ENCODE data around the gene CFAP74. TPM values are rescaled to one million over a fixed set of nuclear protein-coding genes. Genes with fewer than 3 reads are reported as not detected.

The CFAP74 gene
- total and polyA plus RNA-seq, 5 donors from 2014 or later: not detected

DNA sequence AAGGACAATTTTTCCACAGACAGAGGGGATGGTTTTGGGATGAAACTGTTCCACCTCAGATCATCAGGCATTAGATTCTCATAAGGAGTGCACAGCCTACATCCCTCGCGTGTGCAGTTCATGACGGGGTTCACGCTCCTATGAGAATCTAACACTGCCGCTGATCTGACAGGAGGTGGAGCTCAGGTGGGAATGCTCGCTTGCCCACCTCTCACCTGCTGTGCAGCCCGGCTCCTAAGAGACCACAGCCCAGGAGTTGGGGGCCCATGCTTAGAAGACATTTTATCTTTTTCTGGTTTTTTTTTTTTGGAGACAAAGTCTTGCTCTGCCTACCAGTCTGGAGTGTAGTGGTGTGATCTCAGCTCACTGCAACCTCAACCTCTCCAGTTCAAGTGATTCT lies 128.7 kb downstream of the CFAP74 start:
- H3K4me3 ChIP-seq (ENCODE audit: low read depth, low read length): no peak overlapping the region
- H3K27ac ChIP-seq (ENCODE audit: insufficient read depth, low read length, poor library complexity, severe bottlenecking): no peak overlapping the region
- Mint-ChIP-seq H3K9me3 (peaks cover 0 to 2% (median 0%) of the 10 kb centered on the region in 7 donors), H3K27ac (peak overlapping the region in 1 of 3 donors; percentile 87), H3K36me3 (peaks cover 21% of the 10 kb centered on the region), H3K4me3 (no peak overlapping the region), H3K27me3 (no peaks in the 10 kb centered on the region), H3K4me1 (peaks cover 39 to 93% (median 70%) of the 10 kb centered on the region in 4 donors)
- H3K27me3 ChIP-seq (ENCODE audit: control insufficient read depth, insufficient read depth, low read length): no peaks in the 10 kb centered on the region
- ATAC-seq (ENCODE audit: low read depth in 2 of 2): no peak
- H3K36me3 ChIP-seq (ENCODE audit: control insufficient read depth, insufficient read depth, low read length): peaks cover 32% of the 10 kb centered on the region
- H3K9me3 ChIP-seq (ENCODE audit: control insufficient read depth in 2 of 2, low read length in 2 of 2): no peaks in the 10 kb centered on the region
- DNase-seq: no peak
- peaks cover 63% of the 10 kb centered on the region for H3K4me1 ChIP-seq (ENCODE audit: control insufficient read depth, insufficient read depth, low read length, poor library complexity, severe bottlenecking)

DNA sequence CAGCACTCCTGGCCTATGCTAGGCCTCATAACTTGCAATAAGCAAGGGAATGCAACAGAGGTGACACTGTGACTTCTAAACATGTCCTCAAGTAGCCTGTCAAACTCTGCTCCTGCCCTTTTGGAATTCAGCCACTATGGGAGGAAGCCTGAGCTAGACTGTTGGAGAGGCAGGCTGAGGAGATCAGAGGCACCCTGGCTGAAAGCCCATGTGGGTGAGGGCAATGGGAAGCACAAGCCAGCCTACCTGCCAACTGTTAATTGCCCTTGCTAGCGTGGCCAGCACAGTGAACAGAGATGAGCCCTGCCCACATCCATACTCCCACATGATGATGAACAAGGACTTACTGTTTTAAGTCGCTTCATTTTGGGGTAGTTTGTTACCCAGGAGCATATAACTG lies 130.4 kb downstream of the CFAP74 start:
- no peaks in the 10 kb centered on the region for H3K9me3 ChIP-seq (ENCODE audit: control insufficient read depth in 2 of 2, low read length in 2 of 2)
- peak overlapping the region in 2 of 4 donors; percentile 44 to 62 for H3K4me3 Mint-ChIP-seq
- no peaks in the 10 kb centered on the region for H3K27me3 Mint-ChIP-seq
- H3K27me3 ChIP-seq (ENCODE audit: control insufficient read depth, insufficient read depth, low read length): no peaks in the 10 kb centered on the region
- peaks cover 30% of the 10 kb centered on the region for H3K36me3 ChIP-seq (ENCODE audit: control insufficient read depth, insufficient read depth, low read length)
- peaks cover 61% of the 10 kb centered on the region for H3K4me1 ChIP-seq (ENCODE audit: control insufficient read depth, insufficient read depth, low read length, poor library complexity, severe bottlenecking)
- H3K27ac ChIP-seq (ENCODE audit: insufficient read depth, low read length, poor library complexity, severe bottlenecking): peak overlapping the region; percentile 20
- no peak overlapping the region for H3K4me3 ChIP-seq (ENCODE audit: low read depth, low read length)
- H3K9me3 Mint-ChIP-seq: no peaks in the 10 kb centered on the region
- DNase-seq (no peak), ATAC-seq (ENCODE audit: low read depth in 2 of 2) (no peak)
- H3K27ac Mint-ChIP-seq: peak overlapping the region; percentile 15 to 80 (median 69)
- peaks cover 32 to 85% (median 65%) of the 10 kb centered on the region in 4 donors for H3K4me1 Mint-ChIP-seq
- H3K36me3 Mint-ChIP-seq: peaks cover 16% of the 10 kb centered on the region

DNA sequence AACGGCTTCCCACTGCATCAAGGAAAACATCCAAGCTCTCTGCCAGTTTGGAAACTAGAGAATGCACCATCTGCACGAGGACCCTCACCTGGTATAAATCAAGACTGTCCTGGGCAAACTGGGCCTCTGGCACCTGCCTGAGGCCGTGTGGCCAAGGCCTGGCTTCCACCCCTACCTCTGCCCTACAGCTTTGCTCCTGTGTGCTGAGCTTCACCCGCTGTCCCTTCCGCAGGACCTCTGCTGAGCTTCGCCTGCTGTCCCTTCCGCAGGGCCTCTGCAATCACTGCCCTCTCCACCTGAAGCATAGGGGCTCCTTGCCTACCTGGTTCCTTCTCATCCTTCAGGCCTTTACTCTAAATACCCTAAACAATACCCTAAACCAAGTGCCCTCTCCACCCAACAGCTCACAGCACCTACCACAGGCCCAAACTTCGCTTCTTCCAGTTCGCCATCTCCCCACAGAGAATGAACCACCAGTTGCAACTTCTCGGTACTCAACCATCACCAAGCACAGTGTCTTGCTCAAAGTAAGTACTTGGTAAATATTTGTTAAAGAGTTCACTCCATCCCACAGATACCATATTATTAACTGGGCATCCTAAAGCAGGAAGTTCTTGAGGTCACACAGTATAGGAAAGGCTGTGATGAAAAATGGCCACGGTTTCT lies 131.1 kb downstream of the CFAP74 start:
- peaks cover 16% of the 10 kb centered on the region for H3K36me3 Mint-ChIP-seq
- Histone ChIP-seq H3K36me3 (ENCODE audit: control insufficient read depth, insufficient read depth, low read length) (peaks cover 30% of the 10 kb centered on the region), H3K4me1 (ENCODE audit: control insufficient read depth, insufficient read depth, low read length, poor library complexity, severe bottlenecking) (peaks cover 54% of the 10 kb centered on the region), H3K27me3 (ENCODE audit: control insufficient read depth, insufficient read depth, low read length) (no peaks in the 10 kb centered on the region), H3K4me3 (ENCODE audit: low read depth, low read length) (no peak overlapping the region), H3K27ac (ENCODE audit: insufficient read depth, low read length, poor library complexity, severe bottlenecking) (peak overlapping the region; percentile 20), H3K9me3 (ENCODE audit: control insufficient read depth in 2 of 2, low read length in 2 of 2) (no peaks in the 10 kb centered on the region)
- ATAC-seq (ENCODE audit: low read depth in 2 of 2): no peak
- H3K4me3 Mint-ChIP-seq: peak overlapping the region in 3 of 4 donors; percentile 44 to 62 (median 57)
- H3K27me3 Mint-ChIP-seq: no peaks in the 10 kb centered on the region
- H3K27ac Mint-ChIP-seq: peak overlapping the region; percentile 15 to 80 (median 74)
- no peaks in the 10 kb centered on the region for H3K9me3 Mint-ChIP-seq
- peaks cover 38 to 82% (median 63%) of the 10 kb centered on the region in 4 donors for H3K4me1 Mint-ChIP-seq
- DNase-seq: no peak

Other genes starting within 250 kb of the CFAP74 start
- 52.6 TPM for gene NADK, start 225.3 kb downstream of the CFAP74 start, total RNA-seq
- 10 to 100 TPM; 18.7 to 27.1 (median 21.2) TPM for gene NADK, start 225.3 kb downstream of the CFAP74 start, polyA plus RNA-seq
- gene GNB1, start 112.7 kb downstream of the CFAP74 start, total RNA-seq: 242 TPM
- gene GNB1, start 112.7 kb downstream of the CFAP74 start, polyA plus RNA-seq: 100 to 1,000 TPM in 2 of 4 donors, 10 to 100 TPM in 2; 47.0 to 106 (median 78.3) TPM
- not detected for gene CALML6, start 88.5 kb downstream of the CFAP74 start, total RNA-seq
- not detected for gene CALML6, start 88.5 kb downstream of the CFAP74 start, polyA plus RNA-seq
- 0.62 TPM for gene TMEM52, start 84.5 kb downstream of the CFAP74 start, total RNA-seq
- gene TMEM52, start 84.5 kb downstream of the CFAP74 start, polyA plus RNA-seq: under 1 TPM in 1 of 4 donors, not detected in 3; 0.50 TPM
- gene GABRD, start 15.6 kb upstream of the CFAP74 start, total RNA-seq: 0.22 TPM
- not detected for gene GABRD, start 15.6 kb upstream of the CFAP74 start, polyA plus RNA-seq
- gene PRKCZ, start 46.6 kb upstream of the CFAP74 start, total RNA-seq: 42.7 TPM
- gene PRKCZ, start 46.6 kb upstream of the CFAP74 start, polyA plus RNA-seq: 10 to 100 TPM; 11.0 to 13.9 (median 12.5) TPM
- gene FAAP20, start 191.0 kb upstream of the CFAP74 start, total RNA-seq: 40.4 TPM
- gene FAAP20, start 191.0 kb upstream of the CFAP74 start, polyA plus RNA-seq: 10 to 100 TPM; 40.0 to 66.5 (median 51.5) TPM
- gene SKI, start 224.5 kb upstream of the CFAP74 start, total RNA-seq: 218 TPM
- gene SKI, start 224.5 kb upstream of the CFAP74 start, polyA plus RNA-seq: under 1 TPM; 0.25 to 0.57 (median 0.31) TPM